HCT116 (cell line): ENCODE measurements around the gene FHIT.

Source experiments
- ATF3 ChIP-seq: IDR thresholded peaks from 2 replicates; pipeline ENCODE4 v1.6.1; 2012
- CTCF ChIP-seq, 3 experiments: fragments of 200-600 bp in 1 of 3; sonication (generic) in 1 of 3; IDR thresholded peaks in 2 of 3; conservative IDR thresholded peaks in 1 of 3; 2 replicates each; pipeline ENCODE4 v1.5.1; 2012 to 2017; ENCODE audit warnings: low read depth in 2 of 3, low read length in 2 of 3, antibody characterized with exemption in 1 of 3, borderline replicate concordance in 1 of 3, control low read depth in 1 of 3, mild to moderate bottlenecking in 1 of 3, mixed read lengths in 1 of 3, mixed run types in 1 of 3, moderate library complexity in 1 of 3; ENCODE audit not compliant: insufficient read depth in 1 of 3
- ELF1 ChIP-seq: IDR thresholded peaks from 2 replicates; pipeline ENCODE4 v1.6.1; 2012; ENCODE audit warnings: low read depth, borderline replicate concordance
- FOSL1 ChIP-seq: IDR thresholded peaks from 2 replicates; pipeline ENCODE4 v1.6.1; 2012; ENCODE audit warnings: low read depth
- POLR2A ChIP-seq: IDR thresholded peaks from 2 replicates; pipeline ENCODE4 v1.7.0; 2011; ENCODE audit warnings: borderline replicate concordance; ENCODE audit not compliant: insufficient read depth, insufficient read length; ENCODE audit errors: extremely low read depth
- POLR2AphosphoS5 ChIP-seq: IDR thresholded peaks from 2 replicates; pipeline ENCODE4 v1.6.1; 2011; ENCODE audit warnings: mild to moderate bottlenecking, low read depth, low read length, moderate library complexity
- REST ChIP-seq: IDR thresholded peaks from 2 replicates; pipeline ENCODE4 v1.6.1; 2012; ENCODE audit warnings: low read depth
- SIN3A ChIP-seq: IDR thresholded peaks from 2 replicates; pipeline ENCODE4 v1.6.1; 2012; ENCODE audit warnings: low read depth
- TCF7L2 ChIP-seq: IDR thresholded peaks from 2 replicates; pipeline ENCODE4 v1.7.0; 2011; ENCODE audit warnings: borderline replicate concordance, inconsistent platforms; ENCODE audit not compliant: insufficient read depth, insufficient read length; ENCODE audit errors: extremely low read depth
- ZFX ChIP-seq: fragments of 450-650 bp; IDR thresholded peaks from 2 replicates; pipeline ENCODE4 v1.6.1; 2017

- TF ChIP-seq POLR2AphosphoS5 (no peak), ELF1 (no peak), SIN3A (no peak), POLR2A (no peak), TCF7L2 (no peak), CTCF (IDR thresholded peaks at IDR 0.05 in 2 of 3, conservative IDR thresholded peaks at IDR 0.05 in 1 of 3; ENCODE audit: borderline replicate concordance in 1 of 3, insufficient read depth in 1 of 3, low read depth in 2 of 3, low read length in 2 of 3) (no peak), FOSL1 (no peak), ZFX (no peak), ATF3 (no peak), REST (no peak)
Observed at GRCh38 chr3:61199843-61200242, 51.4 kb downstream of the FHIT start.
